Activated CD8-positive, alpha-beta memory T cell treated with anti-CD3 and anti-CD28 coated beads, Interleukin-2, amount 50 U/mL, for 1 hour (primary cell): ENCODE measurements around the gene TBC1D10B.
"Not testable (repeated sequence)": the region's sequence is repeated elsewhere in the genome, so short reads cannot be mapped to it uniquely, and the experiment has no call there.

ENCODE experiments used
- DNase-seq: peaks from one replicate; pipeline ENCODE4 v3.0.0-alpha.2; 2020; ENCODE audit errors: extremely low read depth

The TBC1D10B gene

DNA sequence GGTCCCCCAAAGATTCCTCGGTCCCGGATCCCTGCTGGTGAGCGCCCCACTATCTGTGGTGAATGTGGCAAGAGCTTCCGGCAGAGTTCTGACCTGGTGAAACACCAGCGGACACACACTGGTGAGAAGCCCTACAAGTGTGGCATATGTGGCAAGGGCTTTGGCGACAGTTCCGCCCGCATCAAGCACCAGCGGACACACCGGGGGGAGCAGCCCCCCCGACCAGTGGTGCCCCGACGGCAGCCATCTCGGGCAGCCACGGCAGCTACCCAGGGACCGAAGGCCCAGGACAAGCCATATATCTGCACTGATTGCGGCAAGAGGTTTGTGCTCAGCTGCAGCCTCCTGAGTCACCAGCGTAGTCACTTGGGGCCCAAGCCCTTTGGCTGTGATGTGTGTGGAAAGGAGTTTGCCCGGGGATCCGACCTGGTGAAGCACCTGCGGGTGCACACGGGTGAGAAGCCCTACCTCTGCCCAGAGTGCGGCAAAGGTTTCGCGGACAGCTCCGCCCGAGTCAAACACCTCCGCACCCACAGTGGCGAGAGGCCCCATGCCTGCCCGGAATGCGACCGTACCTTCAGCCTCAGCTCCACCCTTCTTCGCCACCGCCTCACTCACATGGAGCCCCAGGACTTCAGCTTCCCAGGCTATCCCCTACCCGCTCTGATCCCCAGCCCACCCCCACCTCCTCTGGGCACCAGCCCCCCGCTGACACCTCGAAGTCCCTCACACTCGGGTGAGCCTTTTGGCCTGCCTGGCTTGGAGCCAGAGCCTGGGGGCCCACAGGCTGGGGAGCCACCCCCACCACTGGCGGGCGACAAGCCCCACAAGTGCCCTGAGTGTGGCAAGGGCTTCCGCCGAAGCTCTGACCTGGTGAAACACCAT, 27.7 kb upstream of the TBC1D10B start:
- DNase-seq: no peak

DNA sequence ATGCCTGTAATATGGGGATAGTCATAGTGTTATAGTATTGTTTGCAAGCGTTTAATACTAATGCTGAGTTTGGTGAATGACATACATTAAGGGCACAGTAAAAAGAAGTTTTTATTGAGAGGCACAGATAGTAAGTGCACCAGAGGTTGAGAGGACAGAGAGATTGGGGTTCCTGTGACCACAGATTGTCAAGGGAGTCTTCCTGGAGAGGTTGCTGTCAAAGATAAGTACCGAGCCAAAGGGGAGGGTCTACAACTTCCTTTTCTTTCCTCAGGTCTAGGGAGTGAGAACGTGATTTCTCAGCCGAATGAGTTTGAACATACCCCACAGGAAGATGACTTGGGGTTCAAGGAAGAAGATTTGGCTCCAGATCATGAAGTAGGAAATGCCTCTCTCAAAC, 26.8 kb upstream of the TBC1D10B start:
- no peak for DNase-seq

DNA sequence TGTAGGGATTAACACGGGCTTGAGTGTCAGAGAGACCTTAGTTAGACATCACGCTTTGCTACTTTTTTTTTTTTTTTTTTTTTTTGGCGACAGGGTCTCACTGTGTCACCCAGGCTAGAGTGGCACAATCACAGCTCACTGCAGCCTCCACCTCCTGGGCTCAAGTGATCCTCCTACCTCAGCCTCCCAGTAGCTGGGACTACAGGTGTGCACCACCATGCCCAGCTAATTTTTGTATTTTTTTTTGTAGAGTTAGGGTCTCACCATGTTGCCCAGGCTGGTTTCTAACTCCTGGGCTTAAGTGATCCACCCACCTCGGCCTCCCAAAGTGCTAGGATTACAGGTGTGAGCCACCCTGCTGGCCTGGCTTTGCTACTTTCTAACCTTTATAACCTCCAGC, 26.3 kb upstream of the TBC1D10B start:
- DNase-seq: not testable (repeated sequence)

DNA sequence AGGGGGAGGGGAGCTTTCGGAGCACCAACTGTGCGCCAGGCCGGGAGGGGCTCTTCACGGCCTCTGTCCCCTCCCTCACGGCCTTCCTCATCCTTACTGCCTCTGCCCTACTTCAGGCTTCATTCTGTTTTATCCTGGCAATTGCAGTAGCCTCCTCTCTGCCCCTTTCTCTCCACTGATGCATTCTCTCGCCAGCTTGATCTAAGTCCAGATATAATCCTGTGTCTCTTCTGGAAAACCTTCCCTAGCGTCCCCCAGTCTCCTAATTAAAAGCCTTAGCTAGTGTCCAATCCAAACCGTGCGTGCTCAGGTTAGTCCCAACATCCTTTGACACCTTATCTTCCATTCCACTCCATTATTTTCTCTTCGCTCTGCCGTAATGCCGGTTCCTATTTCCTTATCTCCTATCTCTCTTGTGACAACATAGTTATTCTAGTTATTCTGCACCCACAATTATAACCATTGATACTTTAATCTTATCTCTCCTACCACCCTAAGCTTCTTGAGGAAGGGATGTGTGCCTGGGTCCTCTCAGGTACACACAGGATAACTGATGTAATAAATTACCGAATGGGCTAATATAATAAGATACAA, 25.8 kb upstream of the TBC1D10B start:
- DNase-seq: no peak

DNA sequence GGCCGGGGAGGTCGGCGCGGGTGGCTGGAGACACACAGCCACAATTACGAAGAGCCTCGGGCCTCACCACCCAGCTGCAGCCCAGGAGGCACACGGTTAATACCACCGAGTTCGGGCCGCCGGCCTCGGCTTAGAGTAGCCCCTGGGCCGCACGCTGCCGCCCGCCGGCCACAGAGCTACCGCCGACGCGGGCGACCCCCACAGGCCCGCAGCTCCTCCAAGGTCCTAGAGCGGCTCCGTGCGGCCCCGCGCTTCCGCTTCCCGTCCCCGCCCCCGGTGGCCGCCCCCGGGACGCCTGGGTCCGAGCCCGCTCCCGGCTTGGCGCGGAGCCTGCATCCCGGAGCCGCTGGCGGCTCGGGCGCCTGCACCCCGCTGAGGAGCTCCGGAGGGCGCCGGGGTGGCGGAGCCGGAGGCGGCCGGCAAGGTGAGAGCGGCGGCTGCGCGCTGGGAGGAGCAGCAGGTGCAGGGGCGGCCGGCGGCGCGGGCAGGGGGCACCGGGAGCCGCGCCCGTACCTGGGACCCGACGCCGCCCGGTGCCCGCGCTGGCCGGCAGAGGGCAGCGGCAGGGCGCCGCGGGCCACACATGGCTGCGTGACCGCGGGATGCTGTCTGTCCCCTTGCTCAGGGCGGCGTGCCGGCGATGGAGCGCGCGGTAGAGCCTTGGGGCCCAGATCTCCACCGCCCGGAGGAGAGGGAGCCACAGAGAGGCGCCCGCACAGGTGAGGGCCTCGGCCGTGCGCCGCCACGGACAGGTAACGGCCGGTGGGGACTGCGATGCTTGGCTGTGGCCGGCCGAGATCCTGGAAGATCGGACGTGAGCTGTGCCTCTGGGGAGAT, 25.1 kb upstream of the TBC1D10B start, which contains the start of gene ZNF48:
Gene ZNF48 (plus strand): TSS at position 266 of the 837 bp plus-strand sequence. CDS start 375 bp downstream, at position 641.
- no peak for DNase-seq

DNA sequence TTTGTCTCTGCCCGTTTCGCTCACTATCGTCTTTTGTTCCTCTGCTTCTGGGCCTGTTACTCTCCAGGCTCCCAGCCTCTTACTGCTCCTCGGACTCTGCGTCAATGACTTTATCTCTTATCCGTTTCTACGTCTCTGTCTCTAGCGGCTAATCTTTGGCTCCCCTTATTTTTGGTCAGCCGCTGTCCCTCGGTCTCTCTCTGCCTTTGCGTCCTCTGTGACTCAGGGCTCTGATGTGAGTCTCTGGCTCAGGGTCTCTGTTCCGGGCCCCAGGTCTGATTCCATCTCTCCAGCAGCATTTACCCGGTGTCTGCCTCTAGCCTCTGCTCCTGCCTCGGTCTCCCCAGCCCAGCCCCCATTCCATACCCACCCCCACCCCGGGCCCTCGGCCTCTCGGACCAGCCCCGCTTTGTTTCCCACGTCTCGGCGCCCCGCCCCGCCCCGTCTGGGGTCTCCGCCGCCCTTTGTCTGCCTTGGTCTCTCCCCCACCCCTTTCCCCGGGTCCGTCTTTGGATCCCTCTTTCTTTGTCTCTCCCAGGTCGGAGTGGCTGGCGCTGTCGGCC, 24.4 kb upstream of the TBC1D10B start:
- no peak for DNase-seq

DNA sequence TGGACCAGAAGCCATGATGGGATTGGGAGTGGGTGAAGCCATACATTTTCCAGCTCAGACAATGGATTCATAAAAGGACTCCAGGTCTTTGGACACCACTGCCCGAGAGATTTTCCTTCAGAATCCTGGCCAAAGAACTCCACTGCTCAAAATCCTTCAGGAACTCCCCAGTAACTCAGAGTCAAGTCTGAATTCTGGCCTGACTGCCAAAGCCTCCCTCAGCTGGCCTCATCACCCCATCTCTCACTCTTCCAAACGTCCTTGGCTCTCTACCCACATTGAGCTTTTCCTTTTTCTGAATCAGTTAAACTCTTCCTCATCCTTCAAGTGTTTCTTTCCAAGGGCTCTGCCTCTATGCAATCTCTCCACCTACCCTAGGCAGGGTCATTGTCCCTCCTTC, 13.2 kb upstream of the TBC1D10B start:
- no peak for DNase-seq

DNA sequence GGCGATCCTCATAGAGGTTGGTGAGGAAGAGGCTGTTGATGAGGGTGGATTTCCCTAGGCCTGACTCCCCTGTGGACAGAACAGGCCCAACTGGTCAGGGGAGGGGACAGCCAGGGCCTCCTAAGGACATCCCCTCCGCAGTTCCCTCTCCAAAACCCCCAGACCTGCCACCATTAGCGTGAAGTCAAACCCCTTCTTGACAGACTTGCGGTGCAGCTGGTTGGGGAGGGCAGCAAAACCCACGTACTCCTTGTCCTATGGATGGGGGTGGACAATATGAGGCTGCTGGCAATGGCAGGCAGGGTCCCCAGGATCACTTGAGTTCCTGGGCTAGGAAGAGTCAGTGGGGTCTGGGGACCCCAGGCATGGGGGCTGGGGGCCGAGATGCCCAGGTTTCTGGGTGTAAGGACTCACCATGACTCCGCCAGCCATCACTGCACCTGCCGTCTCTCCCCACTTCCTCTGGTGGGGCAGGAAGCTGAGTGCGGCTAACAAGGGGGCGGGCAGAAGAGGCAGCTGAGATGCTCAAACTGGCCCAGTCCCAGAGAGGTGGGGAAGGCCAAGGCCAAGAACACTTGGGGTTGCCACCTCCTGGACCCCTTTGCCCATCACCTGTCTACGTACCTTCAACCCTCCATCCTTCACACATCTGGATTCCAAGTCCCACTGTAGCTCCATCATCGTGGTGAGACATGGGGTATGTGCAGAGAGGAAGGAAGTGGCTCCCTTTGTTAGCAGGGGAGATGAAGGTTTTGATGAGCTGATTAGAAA, 12.0 kb upstream of the TBC1D10B start, which contains the start of gene SEPTIN1:
Gene SEPTIN1 (minus strand): TSS at position 451 of the 771 bp plus-strand sequence. CDS start 19 bp downstream, at position 432.
- peak; percentile 62 for DNase-seq

- no peak for DNase-seq
Measured at GRCh38 chr16:30381291-30382041, 11.2 kb upstream of the TBC1D10B start.

DNA sequence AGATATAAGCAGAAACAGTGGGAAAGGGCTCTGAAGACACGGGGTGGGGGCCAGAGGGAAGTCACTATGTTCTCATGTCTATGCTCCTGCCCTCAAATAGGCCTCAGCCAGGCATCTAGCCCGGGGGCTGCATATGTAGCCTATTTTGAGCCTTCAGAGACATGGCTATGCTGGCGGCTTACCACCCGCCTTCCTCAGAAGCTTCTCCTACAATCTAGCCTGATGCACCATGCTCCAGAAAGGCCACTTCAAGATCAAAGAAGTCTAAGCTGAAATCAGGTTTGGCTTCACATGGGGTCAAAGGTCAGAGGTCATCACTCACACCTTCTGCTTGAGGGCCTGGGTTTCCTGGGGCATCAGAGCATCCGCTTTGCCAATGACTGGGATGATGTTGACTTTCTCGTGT, 10.5 kb upstream of the TBC1D10B start:
- DNase-seq: no peak

GRCh38 chr16:30380072-30380802, 9.9 kb upstream of the TBC1D10B start:
- DNase-seq: no peak

DNA sequence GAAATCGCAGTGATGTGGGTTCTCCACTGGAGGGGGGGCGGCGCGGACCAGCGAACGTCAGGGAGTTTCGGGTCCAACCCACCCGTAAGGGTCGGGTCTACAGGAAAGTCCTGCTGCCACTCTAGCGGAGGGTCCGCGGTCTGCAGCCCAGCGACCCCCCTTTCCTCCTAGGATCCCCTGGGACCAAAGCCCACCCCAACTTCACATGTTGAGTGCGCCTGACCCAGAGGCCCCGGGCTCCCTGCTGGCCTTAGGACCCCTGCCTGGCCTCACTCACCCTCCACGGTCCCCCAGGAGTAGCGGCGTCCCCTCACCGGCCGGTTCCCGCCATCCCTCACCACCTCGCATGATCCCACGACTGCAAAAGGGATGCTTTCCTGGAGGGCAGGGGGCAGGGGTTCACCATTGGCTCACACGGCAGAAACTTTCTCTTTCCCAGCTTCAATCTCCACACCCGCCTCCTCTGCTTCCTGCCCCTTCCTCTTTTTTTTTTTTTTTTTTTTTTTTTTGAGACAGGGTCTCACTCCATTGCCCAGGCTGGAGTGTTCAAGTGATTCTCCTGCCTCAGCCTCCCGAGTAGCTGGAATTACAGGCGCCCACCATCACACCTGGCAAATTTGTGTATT, 9.0 kb upstream of the TBC1D10B start:
- DNase-seq: no peak

DNA sequence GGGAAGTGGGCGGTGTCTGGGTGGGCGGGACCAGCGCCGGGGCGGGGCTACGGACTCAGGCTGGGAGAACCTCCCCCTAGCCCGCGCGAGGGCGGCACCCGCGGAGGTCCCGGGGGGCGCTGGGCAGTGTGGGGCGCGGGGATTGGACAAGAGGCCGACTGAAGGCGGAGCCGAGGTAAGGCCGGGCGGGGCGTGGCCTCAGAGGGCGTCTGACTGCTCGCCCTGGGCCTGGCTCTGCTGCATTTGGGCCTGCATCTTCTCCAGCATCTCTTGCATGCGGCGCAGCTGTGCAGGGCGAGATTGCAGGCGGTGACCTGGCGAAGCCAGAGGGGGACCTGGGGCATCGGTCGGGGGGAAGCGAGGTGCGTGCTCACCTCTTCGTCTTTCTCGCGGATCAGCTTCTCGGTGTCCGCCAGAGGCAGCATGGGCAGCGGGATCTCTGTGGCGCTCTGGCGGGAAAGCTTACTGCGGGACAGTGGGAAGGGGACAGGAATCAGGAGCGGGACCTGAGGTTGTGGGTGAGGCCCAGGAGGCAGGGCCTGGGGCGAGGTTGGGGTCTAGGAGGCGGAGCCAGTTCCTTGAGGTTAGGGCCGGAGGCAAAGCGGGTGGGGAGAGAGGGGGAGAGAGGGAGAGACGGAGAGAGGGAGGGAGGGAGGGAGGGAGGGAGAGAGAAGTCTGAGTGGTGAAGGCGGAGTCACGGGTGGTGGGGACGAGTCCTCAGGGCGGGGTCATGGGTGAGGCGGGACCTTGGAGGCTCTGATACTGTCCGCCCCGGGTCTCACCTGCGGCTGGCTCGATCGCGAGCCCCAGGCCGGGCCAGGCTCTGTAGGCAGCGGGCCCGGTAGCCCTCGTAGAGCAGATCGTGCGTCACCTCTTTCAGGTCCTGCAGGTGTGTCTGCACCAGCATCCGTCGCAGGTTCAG, 8.2 kb upstream of the TBC1D10B start:
- DNase-seq: peak; percentile 96

GRCh38 chr16:30377812-30378235, 7.5 kb upstream of the TBC1D10B start:
- peak; percentile 85 for DNase-seq

- DNase-seq: no peak
Measured at GRCh38 chr16:30377050-30377811, 6.9 kb upstream of the TBC1D10B start.

- DNase-seq: no peak
Measured at GRCh38 chr16:30376461-30376902, 6.2 kb upstream of the TBC1D10B start.

- DNase-seq: no peak
Measured at GRCh38 chr16:30375864-30376263, 5.6 kb upstream of the TBC1D10B start.
